Measurements from ENCODE around the gene NCBP2L.

- TF ChIP-seq MAX (IDR thresholded peaks at IDR 0.05) = no peak
- no peak for TF ChIP-seq TAF1 (conservative IDR thresholded peaks at IDR 0.05)
- TF ChIP-seq EGR1 (IDR thresholded peaks at IDR 0.05; ENCODE audit: low read depth in 2 of 2) = no peak
- no peak for TF ChIP-seq CTCF (IDR thresholded peaks at IDR 0.05; ENCODE audit: low read depth, low read length, missing input control)
- TF ChIP-seq REST (IDR thresholded peaks at IDR 0.05) = no peak
- TF ChIP-seq SP1 (IDR thresholded peaks at IDR 0.05) = no peak
- TF ChIP-seq NR2F2 (IDR thresholded peaks at IDR 0.05) = no peak
- no peak for TF ChIP-seq RAD21 (IDR thresholded peaks at IDR 0.05)
- TF ChIP-seq ATF3 (IDR thresholded peaks at IDR 0.05) = no peak
- TF ChIP-seq GABPA (IDR thresholded peaks at IDR 0.05 in 1 of 2, conservative IDR thresholded peaks at IDR 0.05 in 1 of 2) = no peak
- no peak for TF ChIP-seq RXRA (IDR thresholded peaks at IDR 0.05)
- no peak for TF ChIP-seq YY1 (IDR thresholded peaks at IDR 0.05)
- no peak for TF ChIP-seq HNF4A (conservative IDR thresholded peaks at IDR 0.05)
Measured at GRCh38 chrX:107818900-107819521, 41.5 kb downstream of the NCBP2L start.

Measured in liver (tissue), 3 donors.